ENCODE results near the gene DGKQ. TPM values are rescaled to one million over a fixed set of nuclear protein-coding genes. Genes with fewer than 3 reads are reported as not detected.

DGKQ gene
- total RNA-seq, 1 experiment from 2014 or later = 12.4 TPM

- H3K27ac Mint-ChIP-seq = no peak overlapping the region
Measured at GRCh38 chr4:1003271-1004070, 30.1 kb upstream of the DGKQ start.

More at GRCh38 chr4:1003271-1004070, 30.1 kb upstream of the DGKQ start:
- Histone ChIP-seq H3K14ac (ENCODE audit: insufficient read depth, low read length) (no peak overlapping the region; the same call in 1 of the 2 replicates), H4K8ac (replicated peaks; ENCODE audit: insufficient read length, low read depth, low read length) (no peak overlapping the region), H4K20me1 (ENCODE audit: control insufficient read depth, insufficient read depth, insufficient read length) (no peaks in the 10 kb centered on the region), H3K4me1 (ENCODE audit: insufficient read depth, low read length) (no peaks in the 10 kb centered on the region), H3T11ph (ENCODE audit: low read length) (no peak overlapping the region), H2AK5ac (ENCODE audit: insufficient read length, low read length) (no peak overlapping the region), H2BK120ac (ENCODE audit: low read depth, low read length, poor library complexity, severe bottlenecking) (no peak overlapping the region), H2BK5ac (ENCODE audit: insufficient read length, low read length) (no peak overlapping the region), H3K27ac (ENCODE audit: insufficient read length, low read depth, low read length) (no peak overlapping the region), H3K9ac (ENCODE audit: extremely low read depth, insufficient read length, low read length) (no peak overlapping the region), H3K79me1 (ENCODE audit: insufficient read depth, low read depth, low read length, poor library complexity, severe bottlenecking) (no peaks in the 10 kb centered on the region), H3K4ac (ENCODE audit: low read depth, low read length) (no peak overlapping the region), H3K9me3 (ENCODE audit: control insufficient read depth, low read depth, low read length) (no peaks in the 10 kb centered on the region), H2BK15ac (ENCODE audit: low read depth, low read length) (no peak overlapping the region), H2AFZ (ENCODE audit: low read length) (no peak overlapping the region), H4K91ac (ENCODE audit: insufficient read length, low read depth, low read length) (no peak overlapping the region), H2BK12ac (ENCODE audit: insufficient read length, low read depth, low read length) (no peak overlapping the region), H2BK20ac (ENCODE audit: low read depth, low read length, poor library complexity, severe bottlenecking) (no peak overlapping the region), H3K23me2 (ENCODE audit: insufficient read length, low read depth, low read length, poor library complexity, severe bottlenecking) (peaks cover 8% of the 10 kb centered on the region), H3K4me2 (ENCODE audit: insufficient read depth, insufficient read length, low read length) (no peak overlapping the region), H3K56ac (ENCODE audit: insufficient read length, low read depth, low read length) (no peak overlapping the region), H4K5ac (ENCODE audit: insufficient read length, low read depth, low read length) (no peak overlapping the region), H3K18ac (ENCODE audit: insufficient read length, low read depth, low read length) (no peak overlapping the region), H3K27me3 (ENCODE audit: insufficient read depth, low read length) (peaks cover 32% of the 10 kb centered on the region; the same call in 1 of the 2 replicates), H3K79me2 (ENCODE audit: insufficient read depth, low read length) (no peaks in the 10 kb centered on the region), H3K23ac (ENCODE audit: insufficient read length, low read depth, low read length) (no peak overlapping the region)
- Mint-ChIP-seq H3K4me3 (peak overlapping the region; percentile 33 to 69; a peak in 2 of 5 replicates), H3K36me3 (ENCODE audit: insufficient read depth in 1 of 3, low read depth in 3 of 3) (no peaks in the 10 kb centered on the region), H3K4me1 (peaks cover 2 to 3% of the 10 kb centered on the region in 2 experiments; a peak in 3 of 4 replicates), H3K27me3 (ENCODE audit: low read depth) (peaks cover 85% of the 10 kb centered on the region), H3K9me3 (peaks cover 4 to 13% of the 10 kb centered on the region in 2 experiments; a peak in 4 of 5 replicates)
- no peak for DNase-seq
- WGBS (ENCODE audit: extremely low coverage, insufficient read length, low lambda C conversion rate) = no CpG with 5 or more reads among the region's 63 CpGs
- no peak for TF ChIP-seq CTCF (conservative IDR thresholded peaks at IDR 0.05)

Measured in H9 (cell line).